ENCODE measurements around the gene KIAA1958.

Gene KIAA1958

GRCh38 chr9:112608851-112609250 is 122.2 kb downstream of the KIAA1958 start:
- no peak for DNase-seq (ENCODE audit: low read depth in 1 of 2, low spot score in 1 of 2)
- TF ChIP-seq SPI1 (IDR thresholded peaks at IDR 0.05; ENCODE audit: borderline replicate concordance, low read depth) (no peak), REST (IDR thresholded peaks at IDR 0.05; ENCODE audit: insufficient replicate concordance, low read depth) (no peak), POLR2AphosphoS5 (IDR thresholded peaks at IDR 0.05; ENCODE audit: low read depth) (no peak), GABPA (IDR thresholded peaks at IDR 0.05; ENCODE audit: low read depth) (no peak), CTCF (IDR thresholded peaks at IDR 0.05; ENCODE audit: insufficient read depth, low read length) (no peak)
- Histone ChIP-seq H3K4me3 (replicated peaks; ENCODE audit: insufficient read depth, low read length) (no peak overlapping the region), H3K27ac (replicated peaks) (no peak overlapping the region), H3K27me3 (ENCODE audit: insufficient read depth, poor library complexity, severe bottlenecking) (no peaks in the 10 kb centered on the region)

GRCh38 chr9:112615584-112616266 is 129.1 kb downstream of the KIAA1958 start:
- Histone ChIP-seq H3K27ac (replicated peaks) (no peak overlapping the region), H3K4me3 (replicated peaks; ENCODE audit: insufficient read depth, low read length) (no peak overlapping the region), H3K27me3 (ENCODE audit: insufficient read depth, poor library complexity, severe bottlenecking) (no peaks in the 10 kb centered on the region)
- TF ChIP-seq REST (IDR thresholded peaks at IDR 0.05; ENCODE audit: insufficient replicate concordance, low read depth): no peak
- TF ChIP-seq GABPA (IDR thresholded peaks at IDR 0.05; ENCODE audit: low read depth): no peak
- TF ChIP-seq POLR2AphosphoS5 (IDR thresholded peaks at IDR 0.05; ENCODE audit: low read depth): no peak
- TF ChIP-seq SPI1 (IDR thresholded peaks at IDR 0.05; ENCODE audit: borderline replicate concordance, low read depth): no peak
- no peak for TF ChIP-seq CTCF (IDR thresholded peaks at IDR 0.05; ENCODE audit: insufficient read depth, low read length)
- DNase-seq (ENCODE audit: low read depth in 1 of 2, low spot score in 1 of 2): no peak

GRCh38 chr9:112617371-112617770 is 130.7 kb downstream of the KIAA1958 start:
- Histone ChIP-seq H3K4me3 (replicated peaks; ENCODE audit: insufficient read depth, low read length) (no peak overlapping the region), H3K27ac (replicated peaks) (no peak overlapping the region), H3K27me3 (ENCODE audit: insufficient read depth, poor library complexity, severe bottlenecking) (no peaks in the 10 kb centered on the region)
- DNase-seq (ENCODE audit: low read depth in 1 of 2, low spot score in 1 of 2): no peak
- TF ChIP-seq SPI1 (IDR thresholded peaks at IDR 0.05; ENCODE audit: borderline replicate concordance, low read depth) (no peak), REST (IDR thresholded peaks at IDR 0.05; ENCODE audit: insufficient replicate concordance, low read depth) (no peak), CTCF (IDR thresholded peaks at IDR 0.05; ENCODE audit: insufficient read depth, low read length) (no peak), GABPA (IDR thresholded peaks at IDR 0.05; ENCODE audit: low read depth) (no peak)

Data from HL-60 (cell line).